ENCODE data around the gene DCTN4. TPM values are rescaled to one million over a fixed set of nuclear protein-coding genes. Genes with fewer than 3 reads are reported as not detected.

Gene DCTN4
- total and polyA plus RNA-seq, 9 of the 15 experiments (the other 6 are each of a cell fraction or from before 2014, with no cell fraction given) = 20.4 to 64.9 (median 49.9) TPM

GRCh38 chr5:150759334-150759583, 442 bp upstream of the DCTN4 start (continued):
- TF ChIP-seq MGA (IDR thresholded peaks at IDR 0.05) (0 out of 2 replicates have a peak, but pooled peaks have one; percentile 24), CTCFL (IDR thresholded peaks at IDR 0.05; ENCODE audit: borderline replicate concordance, insufficient read depth, low read depth, low read length, poor library complexity, severe bottlenecking) (no peak), DMBX1 (CRISPR knock-in tag; IDR thresholded peaks at IDR 0.05; ENCODE audit: borderline replicate concordance) (no peak), HSF4 (CRISPR knock-in tag; IDR thresholded peaks at IDR 0.05; ENCODE audit: borderline replicate concordance) (no peak), ZNF561 (CRISPR knock-in tag; conservative IDR thresholded peaks at IDR 0.05) (no peak), ZNF445 (CRISPR knock-in tag; IDR thresholded peaks at IDR 0.05; ENCODE audit: low read depth) (no peak), TSHZ1 (CRISPR knock-in tag; IDR thresholded peaks at IDR 0.05) (no peak), FOSL1 (tag; conservative IDR thresholded peaks at IDR 0.05) (0 out of 2 replicates have a peak, but pooled peaks have one; percentile 2)
